HEK293 (cell line): ENCODE measurements around the gene ABHD3.
A peak's percentile ranks its signal among the peaks of the same experiment; 100 is the strongest.

Experiments
- CTCF ChIP-seq: fragments of 450-650 bp; formaldehyde crosslinking; IDR thresholded peaks from 2 replicates; pipeline ENCODE4 v1.5.1; 2016; ENCODE audit warnings: missing biosample characterization, missing genetic modification characterization
- GFI1B ChIP-seq: fragments of 450-650 bp; formaldehyde crosslinking; IDR thresholded peaks from 2 replicates; pipeline ENCODE4 v1.5.1; 2016; ENCODE audit warnings: missing biosample characterization, missing genetic modification characterization
- GLI4 ChIP-seq: fragments of 450-650 bp; formaldehyde crosslinking; IDR thresholded peaks from 2 replicates; pipeline ENCODE4 v1.5.1; 2016; ENCODE audit warnings: missing biosample characterization, missing genetic modification characterization
- HOXD13 ChIP-seq: sonication (generic); formaldehyde crosslinking; IDR thresholded peaks from 2 replicates; pipeline ENCODE4 v1.8.0; 2022; ENCODE audit warnings: missing genetic modification reagents, borderline replicate concordance
- IKZF3 ChIP-seq: fragments of 450-650 bp; IDR thresholded peaks from 2 replicates; pipeline ENCODE4 v1.5.0; 2018; ENCODE audit warnings: missing biosample characterization, mild to moderate bottlenecking, missing genetic modification characterization, moderate library complexity
- KLF1 ChIP-seq: fragments of 450-650 bp; formaldehyde crosslinking; IDR thresholded peaks from 2 replicates; pipeline ENCODE4 v1.5.1; 2016; ENCODE audit warnings: missing biosample characterization, missing genetic modification characterization
- KLF17 ChIP-seq: fragments of 450-650 bp; formaldehyde crosslinking; IDR thresholded peaks from 2 replicates; pipeline ENCODE4 v1.5.1; 2016; ENCODE audit warnings: missing biosample characterization, missing genetic modification characterization
- KLF9 ChIP-seq: fragments of 450-650 bp; formaldehyde crosslinking; IDR thresholded peaks from 2 replicates; pipeline ENCODE4 v1.5.1; 2016; ENCODE audit warnings: missing biosample characterization, missing genetic modification characterization, low read depth
- MZF1 ChIP-seq: fragments of 450-650 bp; formaldehyde crosslinking; IDR thresholded peaks from 2 replicates; pipeline ENCODE4 v1.5.1; 2017; ENCODE audit warnings: missing biosample characterization, missing genetic modification characterization, borderline replicate concordance
- PATZ1 ChIP-seq: fragments of 450-650 bp; formaldehyde crosslinking; IDR thresholded peaks from 2 replicates; pipeline ENCODE4 v1.5.1; 2016; ENCODE audit warnings: missing biosample characterization, missing genetic modification characterization
- PRDM4 ChIP-seq: fragments of 450-650 bp; formaldehyde crosslinking; IDR thresholded peaks from 2 replicates; pipeline ENCODE4 v1.5.1; 2017; ENCODE audit warnings: missing biosample characterization, missing genetic modification characterization
- SCRT2 ChIP-seq: fragments of 450-650 bp; formaldehyde crosslinking; IDR thresholded peaks from 2 replicates; pipeline ENCODE4 v1.5.1; 2016; ENCODE audit warnings: missing biosample characterization, missing genetic modification characterization
- SP7 ChIP-seq: fragments of 450-650 bp; formaldehyde crosslinking; IDR thresholded peaks from 2 replicates; pipeline ENCODE4 v1.5.1; 2016; ENCODE audit warnings: missing biosample characterization, missing genetic modification characterization
- TSHZ1 ChIP-seq: fragments of 450-650 bp; formaldehyde crosslinking; IDR thresholded peaks from 2 replicates; pipeline ENCODE4 v1.5.1; 2016; ENCODE audit warnings: missing biosample characterization, missing genetic modification characterization, borderline replicate concordance
- ZBTB17 ChIP-seq: fragments of 450-650 bp; formaldehyde crosslinking; IDR thresholded peaks from 2 replicates; pipeline ENCODE4 v1.5.1; 2016; ENCODE audit warnings: missing biosample characterization, missing genetic modification characterization
- ZBTB6 ChIP-seq: fragments of 450-650 bp; formaldehyde crosslinking; IDR thresholded peaks from 2 replicates; pipeline ENCODE4 v1.5.1; 2017; ENCODE audit warnings: missing biosample characterization, missing genetic modification characterization
- ZBTB7A ChIP-seq: fragments of 450-650 bp; formaldehyde crosslinking; IDR thresholded peaks from 2 replicates; pipeline ENCODE4 v1.5.1; 2016; ENCODE audit warnings: low read depth, missing biosample characterization, missing genetic modification characterization
- ZFP41 ChIP-seq: fragments of 450-650 bp; formaldehyde crosslinking; IDR thresholded peaks from 2 replicates; pipeline ENCODE4 v1.5.1; 2016; ENCODE audit warnings: missing biosample characterization, missing genetic modification characterization, borderline replicate concordance
- ZNF184 ChIP-seq: fragments of 450-650 bp; IDR thresholded peaks from 2 replicates; pipeline ENCODE4 v1.5.1; 2018; ENCODE audit warnings: missing biosample characterization, mild to moderate bottlenecking, missing genetic modification characterization
- ZNF248 ChIP-seq: fragments of 450-650 bp; formaldehyde crosslinking; IDR thresholded peaks from 2 replicates; pipeline ENCODE4 v1.5.1; 2017; ENCODE audit warnings: missing biosample characterization, missing genetic modification characterization
- ZNF266 ChIP-seq: fragments of 450-650 bp; formaldehyde crosslinking; IDR thresholded peaks from 2 replicates; pipeline ENCODE4 v1.5.1; 2016; ENCODE audit warnings: missing biosample characterization, missing genetic modification characterization, low read depth
- ZNF324 ChIP-seq: fragments of 450-650 bp; formaldehyde crosslinking; IDR thresholded peaks from 2 replicates; pipeline ENCODE4 v1.5.1; 2016; ENCODE audit warnings: missing biosample characterization, missing genetic modification characterization
- ZNF560 ChIP-seq: fragments of 450-650 bp; formaldehyde crosslinking; IDR thresholded peaks from 2 replicates; pipeline ENCODE4 v1.5.1; 2017; ENCODE audit warnings: missing biosample characterization, missing genetic modification characterization, borderline replicate concordance
- ZNF585B ChIP-seq: fragments of 450-650 bp; formaldehyde crosslinking; IDR thresholded peaks from 2 replicates; pipeline ENCODE4 v1.5.1; 2016; ENCODE audit warnings: missing biosample characterization, missing genetic modification characterization
- ZNF610 ChIP-seq: fragments of 450-650 bp; formaldehyde crosslinking; IDR thresholded peaks from 2 replicates; pipeline ENCODE4 v1.5.1; 2016; ENCODE audit warnings: missing biosample characterization, missing genetic modification characterization, borderline replicate concordance
- ZNF629 ChIP-seq: fragments of 450-650 bp; formaldehyde crosslinking; IDR thresholded peaks from 2 replicates; pipeline ENCODE4 v1.5.1; 2017; ENCODE audit warnings: missing biosample characterization, missing genetic modification characterization
- ZNF777 ChIP-seq: fragments of 450-650 bp; formaldehyde crosslinking; IDR thresholded peaks from 2 replicates; pipeline ENCODE4 v1.5.1; 2017; ENCODE audit warnings: missing biosample characterization, missing genetic modification characterization, borderline replicate concordance
- ZNF785 ChIP-seq: fragments of 450-650 bp; formaldehyde crosslinking; IDR thresholded peaks from 2 replicates; pipeline ENCODE4 v1.5.1; 2016; ENCODE audit warnings: missing biosample characterization, missing genetic modification characterization

Gene ABHD3

GRCh38 chr18:21704603-21705364 is at the start of gene ABHD3 (continued):
- peak; percentile 58; the same call in 1 of the 2 replicates for TF ChIP-seq PATZ1
- TF ChIP-seq ZNF585B (tag by site-specific recombination) = no peak
- no peak for TF ChIP-seq ZFP41 (tag by site-specific recombination)
- no peak for TF ChIP-seq MZF1 (tag by site-specific recombination)
- TF ChIP-seq ZBTB7A (tag by site-specific recombination) = no peak
- peak; percentile 66 for TF ChIP-seq KLF1
- TF ChIP-seq CTCF (tag by site-specific recombination) = peak; percentile 10; the same call in 1 of the 2 replicates
- no peak for TF ChIP-seq ZNF248 (tag by site-specific recombination)
- TF ChIP-seq ZNF184 (tag by site-specific recombination) = no peak
- no peak for TF ChIP-seq ZNF560 (tag by site-specific recombination)
- TF ChIP-seq IKZF3 (tag by site-specific recombination) = 0 out of 2 replicates have a peak, but pooled peaks have one; percentile 29
- TF ChIP-seq GLI4 (tag by site-specific recombination) = no peak
- no peak for TF ChIP-seq GFI1B (tag by site-specific recombination)
- TF ChIP-seq SCRT2 (tag by site-specific recombination) = no peak
- no peak for TF ChIP-seq ZNF629
- no peak for TF ChIP-seq ZNF785 (tag by site-specific recombination)
- TF ChIP-seq ZNF777 (tag by site-specific recombination) = no peak
- no peak for TF ChIP-seq PRDM4
- no peak for TF ChIP-seq ZNF324 (tag by site-specific recombination)
- TF ChIP-seq ZNF266 (tag by site-specific recombination) = no peak
- TF ChIP-seq SP7 (tag by site-specific recombination) = peak; percentile 48; the same call in 1 of the 2 replicates
- TF ChIP-seq HOXD13 (CRISPR knock-in tag) = no peak
- peak; percentile 70; the same call in 1 of the 2 replicates for TF ChIP-seq KLF9 (tag by site-specific recombination)
- no peak for TF ChIP-seq KLF17 (tag by site-specific recombination)
- peak; percentile 42; the same call in 1 of the 2 replicates for TF ChIP-seq ZBTB6 (tag by site-specific recombination)
- no peak for TF ChIP-seq ZBTB17 (tag by site-specific recombination)
- no peak for TF ChIP-seq TSHZ1 (tag by site-specific recombination)
- TF ChIP-seq ZNF610 = 0 out of 2 replicates have a peak, but pooled peaks have one; percentile 22
